NB4 (cell line): ENCODE measurements around the gene SELENOI.

ENCODE experiments used
- DNase-seq: peaks from one replicate; pipeline ENCODE4 v3.0.0; 2010; ENCODE audit warnings: low read depth
- H3K4me3 ChIP-seq: one replicate; pipeline ENCODE4 v1.5.1; 2011; ENCODE audit warnings: mild to moderate bottlenecking, low read depth, low read length, moderate library complexity
- MAX ChIP-seq: IDR thresholded peaks from 2 replicates; pipeline ENCODE4 v1.6.1; 2011; ENCODE audit warnings: low read depth, low read length
- MYC ChIP-seq: IDR thresholded peaks from 2 replicates; pipeline ENCODE4 v1.6.1; 2011; ENCODE audit warnings: low read depth, low read length
- POLR2A ChIP-seq: IDR thresholded peaks from 2 replicates; pipeline ENCODE4 v1.6.1; 2011; ENCODE audit warnings: mild to moderate bottlenecking; ENCODE audit not compliant: insufficient read length; ENCODE audit errors: extremely low read depth
- TF ChIP-seq, protein P1 (sequence below): IDR thresholded peaks from one replicate; pipeline ENCODE4 v1.5.1; 2012; ENCODE audit warnings: low read depth, low read length

Gene SELENOI

GRCh38 chr2:26344581-26345282 is 1.2 kb upstream of the SELENOI start:
- DNase-seq, result peak; percentile 39
- H3K4me3 ChIP-seq, result peak overlapping the region; percentile 96
- TF ChIP-seq MAX (no peak), MYC (no peak), POLR2A (no peak)
- TF ChIP-seq, protein P1, sequence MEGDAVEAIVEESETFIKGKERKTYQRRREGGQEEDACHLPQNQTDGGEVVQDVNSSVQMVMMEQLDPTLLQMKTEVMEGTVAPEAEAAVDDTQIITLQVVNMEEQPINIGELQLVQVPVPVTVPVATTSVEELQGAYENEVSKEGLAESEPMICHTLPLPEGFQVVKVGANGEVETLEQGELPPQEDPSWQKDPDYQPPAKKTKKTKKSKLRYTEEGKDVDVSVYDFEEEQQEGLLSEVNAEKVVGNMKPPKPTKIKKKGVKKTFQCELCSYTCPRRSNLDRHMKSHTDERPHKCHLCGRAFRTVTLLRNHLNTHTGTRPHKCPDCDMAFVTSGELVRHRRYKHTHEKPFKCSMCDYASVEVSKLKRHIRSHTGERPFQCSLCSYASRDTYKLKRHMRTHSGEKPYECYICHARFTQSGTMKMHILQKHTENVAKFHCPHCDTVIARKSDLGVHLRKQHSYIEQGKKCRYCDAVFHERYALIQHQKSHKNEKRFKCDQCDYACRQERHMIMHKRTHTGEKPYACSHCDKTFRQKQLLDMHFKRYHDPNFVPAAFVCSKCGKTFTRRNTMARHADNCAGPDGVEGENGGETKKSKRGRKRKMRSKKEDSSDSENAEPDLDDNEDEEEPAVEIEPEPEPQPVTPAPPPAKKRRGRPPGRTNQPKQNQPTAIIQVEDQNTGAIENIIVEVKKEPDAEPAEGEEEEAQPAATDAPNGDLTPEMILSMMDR, result no peak

DNA sequence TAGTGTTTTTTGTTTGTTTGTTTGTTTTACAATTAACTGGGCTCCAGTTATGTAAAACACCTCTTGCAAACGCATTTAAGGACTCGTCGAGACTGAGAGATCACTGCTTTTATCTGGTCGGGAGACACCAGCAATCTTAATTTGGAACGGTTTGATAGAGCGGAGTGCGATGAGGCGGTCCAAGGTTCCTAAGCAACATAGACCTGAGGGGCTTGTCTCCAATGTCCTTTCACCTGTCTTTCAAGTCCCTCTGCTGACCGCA is 729 bp upstream of the SELENOI start:
- TF ChIP-seq, protein P1, result no peak
- TF ChIP-seq MAX, result no peak
- DNase-seq, result no peak
- peak overlapping the region; percentile 96 for H3K4me3 ChIP-seq

GRCh38 chr2:26346454-26347053 is 611 bp downstream of the SELENOI start, which contains the start of gene ADGRF3:
Gene ADGRF3, minus strand, starts transcription at chr2:26346789. Its CDS starts 555 bp downstream, at chr2:26346234.
- peak within 1 kb of the TSS; percentile 96 for H3K4me3 ChIP-seq
- TF ChIP-seq MYC (no peak; the same call in 1 of the 2 replicates), MAX (no peak), POLR2A (no peak)
- TF ChIP-seq, protein P1, result no peak
- peak; percentile 87 for DNase-seq

GRCh38 chr2:26347286-26347865 is 1.4 kb downstream of the SELENOI start:
- H3K4me3 ChIP-seq, result peak overlapping the region; percentile 87
- TF ChIP-seq MYC, result no peak
- TF ChIP-seq, protein P1, result no peak
- no peak for TF ChIP-seq POLR2A
- no peak for TF ChIP-seq MAX
- peak; percentile 47 for DNase-seq

DNA sequence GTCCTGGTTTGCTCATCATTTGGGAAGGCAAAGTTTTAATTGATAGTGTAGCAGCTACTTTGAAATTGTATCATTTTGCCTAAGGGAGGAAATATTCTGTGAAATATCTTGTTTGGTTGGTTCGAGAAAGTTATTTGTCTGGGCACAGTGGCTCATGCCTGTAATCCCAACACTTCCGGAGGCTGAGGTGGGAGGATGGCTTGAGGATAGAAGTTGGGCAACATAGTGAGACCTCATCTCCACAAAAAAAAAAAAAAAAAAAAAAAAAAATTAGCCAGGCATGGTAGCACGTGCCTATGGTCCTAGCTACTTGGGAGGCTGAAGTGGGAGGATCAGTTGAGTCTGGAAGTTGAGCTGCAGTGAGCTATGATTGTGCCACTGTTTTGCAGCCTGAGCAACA is 3.7 kb downstream of the SELENOI start:
- TF ChIP-seq, protein P1, result no peak
- no peak for TF ChIP-seq POLR2A
- TF ChIP-seq MYC, result no peak
- TF ChIP-seq MAX, result no peak
- peak; percentile 66 for DNase-seq
- H3K4me3 ChIP-seq, result peak overlapping the region; percentile 2
